Colonic mucosa (tissue), 4 donors: ENCODE measurements around the gene MICA. TPM values are rescaled to one million over a fixed set of nuclear protein-coding genes. Genes with fewer than 3 reads are reported as not detected.
A peak's percentile ranks its signal among the peaks of the same experiment; 100 is the strongest.

Experiments
- DNase-seq: peaks from one replicate; pipeline ENCODE4 v3.0.0-alpha.2; 2020
- H3K27ac ChIP-seq: fragments of 200-600 bp; one replicate; pipeline ENCODE4 v1.8.0; 2021
- H3K27me3 ChIP-seq: fragments of 200-600 bp; one replicate; pipeline ENCODE4 v1.8.0; 2021
- H3K36me3 ChIP-seq: fragments of 200-600 bp; one replicate; pipeline ENCODE4 v1.8.0; 2021
- H3K4me1 ChIP-seq: fragments of 200-600 bp; one replicate; pipeline ENCODE4 v1.8.0; 2021; ENCODE audit warnings: mild to moderate bottlenecking
- H3K4me3 ChIP-seq: fragments of 200-600 bp; one replicate; pipeline ENCODE4 v1.8.0; 2021
- H3K9ac ChIP-seq, 2 donors: one replicate each; pipeline ENCODE4 v1.7.0; 2013; ENCODE audit warnings: control low read depth in 2 of 2, low read depth in 2 of 2, low read length in 2 of 2
- H3K9me3 ChIP-seq: fragments of 200-600 bp; one replicate; pipeline ENCODE4 v1.8.0; 2021
- intact Hi-C: fragments of 100-400 bp; cut with DNase I; formaldehyde crosslinking; loops from one replicate; pipeline ENCODE4 v1.14.1; 2022
- total RNA-seq, 2 donors: library from RNA; stranded (reverse); fragmentation: NEBNext Ultra II Directional in 1 of 2; extraction: Animal tissue kit (Norgen Biotek cat#: 25700) in 1 of 2; gene quantifications; one replicate each; pipeline ENCODE4 v1.2.1, GENCODE V29; 2021
- TF ChIP-seq, protein P1 (sequence below): fragments of 200-600 bp; IDR thresholded peaks from one replicate; pipeline ENCODE4 v1.8.0; 2022; ENCODE audit warnings: antibody characterized with exemption, mild to moderate bottlenecking
- donor health status: healthy.
- donor health status: DM: no; HTN: no; CAD: no.
- donor health status: DM: no; HTN: no; CAD: no.

The MICA gene
- 10 to 100 TPM; 15.0 to 26.7 TPM for total RNA-seq

DNA sequence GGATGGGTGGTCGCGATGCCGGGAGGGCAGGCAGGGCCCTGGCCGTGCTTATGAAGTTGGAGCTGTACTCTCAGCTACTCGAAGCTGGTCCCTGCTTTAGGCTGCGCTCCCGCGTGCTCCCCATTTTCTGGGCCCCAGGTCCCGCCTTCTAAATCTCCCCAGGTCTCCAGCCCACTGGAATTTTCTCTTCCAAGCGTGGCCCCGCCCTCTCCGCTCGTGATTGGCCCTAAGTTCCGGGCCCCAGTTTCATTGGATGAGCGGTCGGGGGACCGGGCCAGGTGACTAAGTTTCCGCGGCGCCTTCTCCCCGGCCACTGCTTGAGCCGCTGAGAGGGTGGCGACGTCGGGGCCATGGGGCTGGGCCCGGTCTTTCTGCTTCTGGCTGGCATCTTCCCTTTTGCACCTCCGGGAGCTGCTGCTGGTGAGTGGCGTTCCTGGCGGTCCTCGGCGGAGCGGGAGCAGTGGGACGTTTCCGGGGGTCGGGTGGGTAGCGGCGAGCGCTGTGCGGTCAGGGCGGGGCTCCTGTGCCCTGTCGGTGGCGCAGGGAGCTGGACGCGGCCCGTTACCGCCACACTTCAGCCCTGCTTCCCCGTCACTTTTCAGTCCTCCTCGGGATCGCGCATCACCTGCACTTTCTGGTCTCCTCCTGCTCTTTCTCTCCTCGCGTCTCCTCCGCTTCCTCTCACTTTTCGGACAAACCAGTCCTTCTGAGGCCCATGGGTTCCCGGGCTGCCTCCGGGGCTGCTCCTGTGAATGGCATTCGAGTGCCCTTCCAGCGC lies at the start of gene MICA:
Gene MICA, plus strand, starts transcription at position 313 of the 778 bp plus-strand sequence. Its CDS starts 38 bp downstream, at position 351.
- intact Hi-C loops, result no loop called here
- no peaks in the 10 kb centered on the region for H3K9me3 ChIP-seq
- H3K4me3 ChIP-seq, result peak within 1 kb of the TSS; percentile 72
- TF ChIP-seq, protein P1, sequence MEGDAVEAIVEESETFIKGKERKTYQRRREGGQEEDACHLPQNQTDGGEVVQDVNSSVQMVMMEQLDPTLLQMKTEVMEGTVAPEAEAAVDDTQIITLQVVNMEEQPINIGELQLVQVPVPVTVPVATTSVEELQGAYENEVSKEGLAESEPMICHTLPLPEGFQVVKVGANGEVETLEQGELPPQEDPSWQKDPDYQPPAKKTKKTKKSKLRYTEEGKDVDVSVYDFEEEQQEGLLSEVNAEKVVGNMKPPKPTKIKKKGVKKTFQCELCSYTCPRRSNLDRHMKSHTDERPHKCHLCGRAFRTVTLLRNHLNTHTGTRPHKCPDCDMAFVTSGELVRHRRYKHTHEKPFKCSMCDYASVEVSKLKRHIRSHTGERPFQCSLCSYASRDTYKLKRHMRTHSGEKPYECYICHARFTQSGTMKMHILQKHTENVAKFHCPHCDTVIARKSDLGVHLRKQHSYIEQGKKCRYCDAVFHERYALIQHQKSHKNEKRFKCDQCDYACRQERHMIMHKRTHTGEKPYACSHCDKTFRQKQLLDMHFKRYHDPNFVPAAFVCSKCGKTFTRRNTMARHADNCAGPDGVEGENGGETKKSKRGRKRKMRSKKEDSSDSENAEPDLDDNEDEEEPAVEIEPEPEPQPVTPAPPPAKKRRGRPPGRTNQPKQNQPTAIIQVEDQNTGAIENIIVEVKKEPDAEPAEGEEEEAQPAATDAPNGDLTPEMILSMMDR, result no peak
- no peaks in the 10 kb centered on the region for H3K36me3 ChIP-seq
- H3K27ac ChIP-seq, result peak within 1 kb of the TSS; percentile 98
- H3K9ac ChIP-seq, result peak within 1 kb of the TSS; percentile 80 to 86
- DNase-seq, result peak; percentile 96
- no peaks in the 10 kb centered on the region for H3K27me3 ChIP-seq
- peaks cover 7% of the 10 kb centered on the region for H3K4me1 ChIP-seq

GRCh38 chr6:31354158-31354863 lies 49.1 kb upstream of the MICA start:
- TF ChIP-seq, protein P1, result no peak
- Histone ChIP-seq H3K9me3 (no peaks in the 10 kb centered on the region), H3K4me1 (no peaks in the 10 kb centered on the region), H3K9ac (peak overlapping the region; percentile 26 to 51), H3K27ac (no peak overlapping the region), H3K27me3 (no peaks in the 10 kb centered on the region), H3K4me3 (peak overlapping the region; percentile 52), H3K36me3 (peaks cover 4% of the 10 kb centered on the region)
- intact Hi-C loops, result loop anchor here (5.0 kb wide), 1 partner anchor 87 kb away; no protein-coding TSS in a partner anchor
- no peak for DNase-seq

GRCh38 chr6:31354864-31355582 lies 48.4 kb upstream of the MICA start:
- no peak for DNase-seq
- H3K9me3 ChIP-seq, result no peaks in the 10 kb centered on the region
- intact Hi-C loops, result loop anchor here (5.0 kb wide), 1 partner anchor 88 kb away; no protein-coding TSS in a partner anchor
- no peaks in the 10 kb centered on the region for H3K27me3 ChIP-seq
- TF ChIP-seq, protein P1, result no peak
- peaks cover 4% of the 10 kb centered on the region for H3K36me3 ChIP-seq
- H3K4me1 ChIP-seq, result no peaks in the 10 kb centered on the region
- peak overlapping the region; percentile 51 to 81 for H3K9ac ChIP-seq
- H3K27ac ChIP-seq, result no peak overlapping the region
- peak overlapping the region; percentile 52 for H3K4me3 ChIP-seq

- intact Hi-C loops, result no loop called here
- no peaks in the 10 kb centered on the region for H3K4me1 ChIP-seq
- H3K27ac ChIP-seq, result no peak overlapping the region
- peak overlapping the region; percentile 81 to 98 for H3K9ac ChIP-seq
- no peaks in the 10 kb centered on the region for H3K27me3 ChIP-seq
- H3K9me3 ChIP-seq, result no peaks in the 10 kb centered on the region
- no peak for DNase-seq
- H3K36me3 ChIP-seq, result peaks cover 4% of the 10 kb centered on the region
- TF ChIP-seq, protein P1, result no peak
- H3K4me3 ChIP-seq, result peak overlapping the region; percentile 52
These were observed 47.8 kb upstream of the MICA start for GRCh38 chr6:31355583-31355948.
